Transverse colon (tissue), 4 donors: ENCODE measurements around the gene PPP1R27. TPM values are rescaled to one million over a fixed set of nuclear protein-coding genes. Genes with fewer than 3 reads are reported as not detected.
A peak's percentile ranks its signal among the peaks of the same experiment; 100 is the strongest.

Source experiments
- DNase-seq: peaks from one replicate; pipeline ENCODE4 v3.0.0-alpha.2; 2019
- H3K27ac ChIP-seq, 4 donors: fragments of 200-600 bp; sonication (generic); 2 replicates each; pipeline ENCODE4 v1.5.1; 2016 to 2018; ENCODE audit warnings: inconsistent platforms in 4 of 4
- H3K27me3 ChIP-seq: fragments of 200-600 bp; sonication (generic); 2 replicates; pipeline ENCODE4 v1.5.1; 2017; ENCODE audit warnings: inconsistent platforms
- H3K36me3 ChIP-seq, 4 donors: fragments of 200-600 bp; sonication (generic); 2 replicates each; pipeline ENCODE4 v1.5.1; 2017 to 2019; ENCODE audit warnings: inconsistent platforms in 4 of 4
- H3K4me1 ChIP-seq, 4 donors: fragments of 200-600 bp; sonication (generic); 2 replicates each; pipeline ENCODE4 v1.5.1; 2017 to 2020; ENCODE audit warnings: inconsistent platforms in 4 of 4
- H3K4me3 ChIP-seq, 4 donors: fragments of 200-600 bp; sonication (generic); 1 replicate in 1 of 4; 2 replicates in 3 of 4; pipeline versions ENCODE4 v1.5.1 to v1.6.1; 2017 to 2019; ENCODE audit warnings: inconsistent platforms in 4 of 4
- H3K9me3 ChIP-seq, 2 donors: fragments of 200-600 bp; sonication (generic); 2 replicates each; pipeline ENCODE4 v1.5.1; 2017 to 2019; ENCODE audit warnings: inconsistent platforms in 2 of 2
- CTCF ChIP-seq, 5 experiments: fragments of 200-600 bp in 3 of 5; fragments of 450-650 bp in 2 of 5; sonication (generic) in 3 of 5; IDR thresholded peaks; 1 replicate in 2 of 5; 2 replicates in 3 of 5; pipeline ENCODE4 v1.5.1; 2016 to 2017; ENCODE audit warnings: antibody characterized with exemption in 5 of 5, inconsistent platforms in 3 of 5, mild to moderate bottlenecking in 2 of 5, moderate library complexity in 1 of 5
- EP300 ChIP-seq: sonication (generic); formaldehyde crosslinking; IDR thresholded peaks from one replicate; pipeline ENCODE4 v1.6.1; 2017; ENCODE audit warnings: antibody characterized with exemption, low read depth
- POLR2A ChIP-seq: fragments of 450-650 bp; IDR thresholded peaks from one replicate; pipeline ENCODE4 v1.6.1; 2016; ENCODE audit warnings: antibody characterized with exemption, mild to moderate bottlenecking, moderate library complexity
- POLR2AphosphoS5 ChIP-seq, 3 donors: sonication (generic); formaldehyde crosslinking; IDR thresholded peaks; one replicate each; pipeline ENCODE4 v1.6.1; 2016; ENCODE audit warnings: antibody characterized with exemption in 3 of 3
- WGBS, 2 donors: methylation state at CpG; one replicate each; pipeline ENCODE4 v1.1.5; 2018; ENCODE audit warnings: low coverage in 1 of 2; 5-methylcytosine and 5-hydroxymethylcytosine counted together
- in situ Hi-C, 4 donors: fragments of 200-750 bp; cut with MboI; loops; one replicate each; pipeline versions ENCODE4 v1.15.0 to v1.15.1; 2017; ENCODE audit warnings: low sequenced_read_pairs in 3 of 4, low pct_ligation_motif_present in 1 of 4, low pct_unique_long_range_greater_than_20kb in 1 of 4
- intact Hi-C: fragments of 100-400 bp; cut with DNase I; formaldehyde crosslinking; loops from one replicate; pipeline ENCODE4 v1.15.1; 2023; ENCODE audit warnings: low total_unique reads
- total RNA-seq, 4 donors: library from RNA; depleted of rRNA; stranded (reverse); fragments of >200 nt; gene quantifications; one replicate each; pipeline ENCODE4 v1.1.0, GENCODE V29; 2016

PPP1R27 gene
- total RNA-seq, 4 donors from 2014 or later = 0.68 TPM; not detected in 3

GRCh38 chr17:81802856-81803643 is 31.8 kb downstream of the PPP1R27 start:
- H3K4me1 ChIP-seq = peaks cover 0 to 14% (median 8%) of the 10 kb centered on the region in 4 donors
- no peak for DNase-seq
- 0 to 36% methylated on average over 2 to 26 of the region's 26 CpGs for WGBS, 2 donors
- no peaks in the 10 kb centered on the region for H3K36me3 ChIP-seq
- TF ChIP-seq EP300 (no peak), POLR2A (no peak), CTCF (IDR thresholded peaks at IDR 0.05) (no peak), POLR2AphosphoS5 (IDR thresholded peaks at IDR 0.05) (no peak)
- in situ Hi-C loops = no loop called here
- intact Hi-C loops = no loop called here
- no peak overlapping the region for H3K27ac ChIP-seq
- H3K4me3 ChIP-seq = no peak overlapping the region
- peaks cover 88% of the 10 kb centered on the region for H3K27me3 ChIP-seq
- no peaks in the 10 kb centered on the region for H3K9me3 ChIP-seq

GRCh38 chr17:81802048-81802758 is 32.6 kb downstream of the PPP1R27 start:
- Histone ChIP-seq H3K4me3 (no peak overlapping the region), H3K27me3 (peaks cover 79% of the 10 kb centered on the region), H3K27ac (no peak overlapping the region), H3K9me3 (no peaks in the 10 kb centered on the region), H3K4me1 (peaks cover 0 to 14% (median 8%) of the 10 kb centered on the region in 4 donors), H3K36me3 (no peaks in the 10 kb centered on the region)
- DNase-seq = no peak
- 76 to 78% methylated on average over 6 to 9 of the region's 9 CpGs for WGBS, 2 donors
- intact Hi-C loops (no loop called here), in situ Hi-C loops (no loop called here)
- TF ChIP-seq POLR2AphosphoS5 (IDR thresholded peaks at IDR 0.05) (no peak), CTCF (IDR thresholded peaks at IDR 0.05) (no peak), EP300 (no peak), POLR2A (no peak)

- H3K36me3 ChIP-seq = no peaks in the 10 kb centered on the region
- in situ Hi-C loops (no loop called here), intact Hi-C loops (no loop called here)
- WGBS, 2 donors = 85% methylated on average over 9 of the region's 9 CpGs; no CpG with 5 or more reads in 1 of the 2 donors
- no peak for TF ChIP-seq POLR2AphosphoS5 (IDR thresholded peaks at IDR 0.05)
- TF ChIP-seq EP300 = no peak
- no peak for TF ChIP-seq POLR2A
- no peak for TF ChIP-seq CTCF (IDR thresholded peaks at IDR 0.05)
- peaks cover 0 to 14% (median 8%) of the 10 kb centered on the region in 4 donors for H3K4me1 ChIP-seq
- no peaks in the 10 kb centered on the region for H3K9me3 ChIP-seq
- peaks cover 70% of the 10 kb centered on the region for H3K27me3 ChIP-seq
- H3K4me3 ChIP-seq = no peak overlapping the region
- no peak for DNase-seq
- no peak overlapping the region for H3K27ac ChIP-seq
Observed at GRCh38 chr17:81801327-81801726, 33.5 kb downstream of the PPP1R27 start.

- Histone ChIP-seq H3K27ac (no peak overlapping the region), H3K4me1 (peaks cover 0 to 7% (median 0%) of the 10 kb centered on the region in 4 donors), H3K4me3 (no peak overlapping the region), H3K27me3 (peaks cover 13% of the 10 kb centered on the region), H3K9me3 (no peaks in the 10 kb centered on the region), H3K36me3 (no peaks in the 10 kb centered on the region)
- in situ Hi-C loops (no loop called here), intact Hi-C loops (no loop called here)
- no peak for TF ChIP-seq POLR2A
- TF ChIP-seq CTCF (IDR thresholded peaks at IDR 0.05) = no peak
- TF ChIP-seq POLR2AphosphoS5 (IDR thresholded peaks at IDR 0.05) = no peak
- no peak for TF ChIP-seq EP300
- 25% methylated on average over 5 of the region's 8 CpGs; no CpG with 5 or more reads in 1 of the 2 donors for WGBS, 2 donors
- DNase-seq = peak; percentile 59
Observed at GRCh38 chr17:81794509-81794908, 40.3 kb downstream of the PPP1R27 start.
